COLO668 (cell line): ENCODE measurements around the gene TANK.
"Not testable (repeated sequence)": the region's sequence is repeated elsewhere in the genome, so short reads cannot be mapped to it uniquely, and the experiment has no call there.

Experiments
- DNase-seq: peaks from one replicate; lab custom pipeline; 2025; ENCODE audit not compliant: unreplicated experiment; lab: John Stamatoyannopoulos, UW

TANK gene

GRCh38 chr2:161166538-161167409 lies 6.5 kb downstream of the TANK start:
- no peak for DNase-seq

GRCh38 chr2:161169335-161169734 lies 9.1 kb downstream of the TANK start:
- DNase-seq: no peak

GRCh38 chr2:161170377-161170776 lies 10.1 kb downstream of the TANK start:
- no peak for DNase-seq

GRCh38 chr2:161170958-161171932 lies 11.0 kb downstream of the TANK start:
- no peak for DNase-seq

- DNase-seq: no peak
Observed at GRCh38 chr2:161172901-161173540, 12.8 kb downstream of the TANK start.

GRCh38 chr2:161173541-161174194 lies 13.4 kb downstream of the TANK start:
- DNase-seq: no peak

GRCh38 chr2:161177969-161178368 lies 17.7 kb downstream of the TANK start:
- DNase-seq: no peak

- DNase-seq: no peak
Observed at GRCh38 chr2:161178756-161179155, 18.5 kb downstream of the TANK start.

GRCh38 chr2:161190050-161190449 lies 29.8 kb downstream of the TANK start:
- no peak for DNase-seq

- not testable (repeated sequence) for DNase-seq
Observed at GRCh38 chr2:161195602-161196001, 35.4 kb downstream of the TANK start.

GRCh38 chr2:161199912-161200701 lies 39.9 kb downstream of the TANK start:
- DNase-seq: no peak

- DNase-seq: no peak
Observed at GRCh38 chr2:161204846-161205245, 44.6 kb downstream of the TANK start.

GRCh38 chr2:161206471-161207032 lies 46.3 kb downstream of the TANK start:
- DNase-seq: no peak

- no peak for DNase-seq
Observed at GRCh38 chr2:161207941-161208340, 47.7 kb downstream of the TANK start.

- no peak for DNase-seq
Observed at GRCh38 chr2:161208527-161209139, 48.4 kb downstream of the TANK start.

- no peak for DNase-seq
Observed at GRCh38 chr2:161209902-161210301, 49.7 kb downstream of the TANK start.

- DNase-seq: no peak
Observed at GRCh38 chr2:161217597-161218185, 57.5 kb downstream of the TANK start.

GRCh38 chr2:161219211-161219610 lies 59.0 kb downstream of the TANK start:
- no peak for DNase-seq
